CD4-positive, alpha-beta T cell treated with Interleukin-15 for 4 hours (primary cell): Measurements from ENCODE around the gene NEDD4.
"Not testable (repeated sequence)": the region's sequence is repeated elsewhere in the genome, so short reads cannot be mapped to it uniquely, and the experiment has no call there.

Experiments
- DNase-seq: peaks from one replicate; pipeline ENCODE4 v3.0.0-alpha.2; 2020; ENCODE audit warnings: low spot score

The NEDD4 gene

DNA sequence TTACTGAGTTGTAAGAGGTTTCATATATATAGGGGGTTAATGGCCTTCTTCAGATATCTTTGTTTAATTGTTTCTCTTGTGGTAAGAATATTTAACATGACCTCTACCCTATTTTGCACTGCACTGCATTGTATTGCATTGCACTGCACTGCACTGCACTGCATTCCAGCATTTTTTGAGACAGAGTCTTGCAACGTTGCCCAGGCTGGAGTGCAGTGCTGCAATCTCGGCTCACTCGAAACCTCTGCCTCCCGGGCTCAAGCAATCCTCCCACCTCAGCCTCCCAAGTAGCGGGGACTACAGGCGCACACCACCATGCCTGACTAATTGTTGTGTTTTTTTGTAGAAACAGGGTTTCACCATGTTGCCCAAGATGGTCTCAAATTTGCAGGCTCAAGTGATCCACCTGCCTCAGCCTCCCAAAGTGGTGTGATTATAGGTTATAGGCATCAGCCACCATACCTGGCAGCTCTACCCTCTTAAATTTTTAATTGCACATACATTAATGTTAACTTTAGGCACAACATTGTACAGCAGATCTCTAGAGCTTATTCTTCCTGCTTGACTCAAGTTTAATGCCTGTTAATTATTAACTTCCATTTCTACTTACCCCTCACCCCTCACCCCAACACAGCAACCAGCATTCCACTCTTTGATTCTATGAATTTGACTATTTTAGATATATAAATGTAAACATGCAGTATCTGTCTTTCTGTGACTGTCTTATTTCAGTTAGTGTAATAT, 38.4 kb downstream of the NEDD4 start:
- DNase-seq: no peak

DNA sequence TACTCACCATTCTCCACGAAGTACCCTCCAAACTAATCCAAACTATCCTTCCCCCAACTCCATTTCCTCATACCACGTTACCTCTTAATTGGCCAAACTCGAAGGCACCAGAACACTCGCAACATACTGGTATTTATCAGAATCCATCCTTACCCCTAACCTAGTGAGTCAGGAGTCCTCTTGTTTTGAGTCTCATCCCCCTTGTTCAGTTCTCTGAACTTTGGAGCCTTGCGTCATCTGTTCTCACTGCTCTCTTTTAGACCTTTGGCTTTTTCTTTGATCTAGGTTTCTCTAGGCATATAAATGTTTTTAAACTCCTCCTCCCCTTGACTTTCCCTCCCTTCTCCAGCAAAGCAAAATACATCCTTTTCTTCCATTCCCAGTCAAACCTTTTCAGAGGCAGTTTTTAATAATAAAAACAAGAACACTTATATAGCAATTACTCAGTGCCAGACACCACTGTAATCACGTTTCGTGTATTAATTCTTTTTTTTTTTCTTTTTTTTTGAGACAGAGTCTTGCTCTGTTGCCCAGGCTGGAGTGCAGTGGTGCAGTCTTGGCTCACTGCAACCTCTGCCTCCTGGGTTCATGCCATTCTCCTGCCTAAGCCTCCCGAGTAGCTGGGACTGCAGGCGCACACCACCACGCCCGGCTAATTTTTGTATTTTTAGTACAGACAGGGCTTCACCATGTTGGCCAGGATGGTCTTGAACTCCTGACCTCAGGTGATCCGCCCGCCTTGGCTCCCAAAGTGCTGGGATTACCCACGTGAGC, 40.7 kb downstream of the NEDD4 start:
- DNase-seq: not testable (repeated sequence)

DNA sequence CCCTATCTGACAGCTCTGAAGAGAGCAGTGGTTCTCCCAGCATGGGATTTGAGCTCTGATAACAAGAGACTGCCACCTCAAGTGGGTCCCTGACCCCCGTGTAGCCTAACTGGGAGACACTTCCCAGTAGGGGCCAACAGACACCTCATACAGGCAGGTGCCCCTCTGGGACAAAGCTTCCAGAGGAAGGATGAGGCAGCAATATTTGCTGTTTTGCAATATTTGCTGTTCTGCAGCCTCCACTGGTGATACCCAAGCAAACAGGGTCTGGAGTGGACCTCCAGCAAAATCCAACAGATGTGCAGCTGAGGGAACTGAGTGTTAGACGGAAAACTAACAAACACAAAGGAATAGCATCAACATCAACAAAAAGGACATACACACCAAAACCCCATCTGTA, 48.8 kb downstream of the NEDD4 start:
- not testable (repeated sequence) for DNase-seq

DNA sequence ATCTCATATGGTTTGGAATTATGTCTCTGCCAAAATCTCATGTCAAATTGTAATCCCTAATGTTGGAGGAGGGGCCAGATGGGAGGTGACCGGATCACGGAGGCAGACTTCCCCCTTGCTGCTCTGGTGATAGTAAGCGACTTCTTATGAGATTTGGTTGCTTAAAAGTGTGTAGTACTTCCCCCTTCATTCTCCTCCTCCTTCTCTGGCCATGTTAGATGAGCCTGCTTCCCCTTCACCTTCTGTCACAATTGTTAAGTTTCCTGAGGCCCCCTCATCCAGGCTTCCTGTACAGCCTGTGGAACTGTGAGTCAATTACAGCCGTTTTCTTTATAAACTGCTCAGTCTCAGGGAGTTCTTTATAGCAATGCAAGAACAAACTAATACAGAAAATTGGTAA, 51.1 kb downstream of the NEDD4 start:
- DNase-seq: no peak

DNA sequence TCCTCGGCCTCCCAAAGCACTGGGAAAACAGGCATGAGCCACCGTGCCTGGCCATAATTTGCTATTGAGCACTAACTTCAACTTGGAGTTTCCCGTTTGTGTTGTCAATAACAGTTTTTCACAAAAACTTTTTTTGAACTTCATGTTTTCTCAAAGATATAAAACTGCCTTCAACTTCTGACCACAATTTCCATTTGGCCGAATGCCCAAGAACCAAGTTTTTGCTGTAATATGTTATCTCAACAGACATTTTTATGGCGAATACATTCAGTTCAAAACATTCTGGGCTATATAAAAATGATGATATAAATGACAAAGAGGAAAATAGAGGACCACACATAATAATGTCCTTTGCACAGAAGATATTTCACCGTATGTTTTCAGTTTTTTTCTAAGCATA, 56.4 kb downstream of the NEDD4 start:
- DNase-seq: no peak

DNA sequence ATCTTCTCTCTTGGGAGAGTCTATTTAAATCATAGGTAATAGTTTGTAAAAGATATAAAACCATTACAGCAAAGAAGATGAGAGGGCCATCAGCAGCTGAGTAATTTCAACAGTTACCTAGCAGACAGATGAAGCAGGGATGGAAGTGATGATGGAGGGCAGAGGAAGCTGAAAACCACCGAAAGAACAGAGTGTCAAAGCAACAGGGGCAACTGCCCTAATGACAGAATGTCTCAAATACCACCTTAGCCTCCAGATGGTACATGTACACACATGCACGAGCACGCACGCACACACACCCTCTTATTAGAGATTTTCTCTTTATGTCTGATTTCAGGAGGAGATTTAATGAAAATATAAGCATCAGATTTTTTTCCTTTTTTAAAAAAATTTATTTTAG, 64.5 kb downstream of the NEDD4 start:
- DNase-seq: no peak

DNA sequence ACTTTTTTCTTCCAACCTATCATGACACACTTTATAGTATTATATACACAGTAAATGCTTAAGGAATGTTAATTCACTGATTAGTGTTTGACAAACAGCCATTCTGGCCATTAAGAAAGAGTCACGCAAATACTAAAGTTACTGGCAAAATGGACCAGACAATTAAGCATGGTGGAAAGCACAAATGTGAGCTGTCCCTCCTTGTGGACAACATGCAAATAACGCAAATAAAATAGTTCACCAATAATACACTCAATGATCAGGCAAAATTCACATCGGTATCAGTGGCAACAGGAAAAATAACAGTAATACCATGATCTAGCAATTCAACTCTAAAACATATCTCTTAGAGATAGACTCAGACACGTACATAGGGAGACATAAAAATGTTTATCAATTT, 71.7 kb downstream of the NEDD4 start:
- no peak for DNase-seq

DNA sequence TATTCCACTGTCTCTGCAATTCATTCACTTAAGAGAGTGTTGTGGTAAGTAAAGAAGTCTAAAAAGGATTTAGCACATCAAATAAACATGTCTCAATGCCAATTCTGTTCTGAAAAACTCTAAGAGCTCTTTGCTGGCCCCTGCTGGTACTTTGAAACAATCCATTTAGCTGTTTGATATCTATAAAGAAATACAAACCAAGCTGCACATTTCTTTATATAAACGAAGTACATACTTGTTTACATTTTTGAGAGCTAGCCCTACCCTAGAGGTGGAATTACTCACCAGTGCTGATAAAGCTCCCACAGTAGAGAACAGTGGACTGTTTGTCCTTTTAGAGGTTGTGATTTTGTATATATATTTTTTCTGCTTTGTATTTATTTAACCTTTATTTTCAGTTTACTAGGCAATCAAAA, 75.5 kb downstream of the NEDD4 start:
- no peak for DNase-seq

DNA sequence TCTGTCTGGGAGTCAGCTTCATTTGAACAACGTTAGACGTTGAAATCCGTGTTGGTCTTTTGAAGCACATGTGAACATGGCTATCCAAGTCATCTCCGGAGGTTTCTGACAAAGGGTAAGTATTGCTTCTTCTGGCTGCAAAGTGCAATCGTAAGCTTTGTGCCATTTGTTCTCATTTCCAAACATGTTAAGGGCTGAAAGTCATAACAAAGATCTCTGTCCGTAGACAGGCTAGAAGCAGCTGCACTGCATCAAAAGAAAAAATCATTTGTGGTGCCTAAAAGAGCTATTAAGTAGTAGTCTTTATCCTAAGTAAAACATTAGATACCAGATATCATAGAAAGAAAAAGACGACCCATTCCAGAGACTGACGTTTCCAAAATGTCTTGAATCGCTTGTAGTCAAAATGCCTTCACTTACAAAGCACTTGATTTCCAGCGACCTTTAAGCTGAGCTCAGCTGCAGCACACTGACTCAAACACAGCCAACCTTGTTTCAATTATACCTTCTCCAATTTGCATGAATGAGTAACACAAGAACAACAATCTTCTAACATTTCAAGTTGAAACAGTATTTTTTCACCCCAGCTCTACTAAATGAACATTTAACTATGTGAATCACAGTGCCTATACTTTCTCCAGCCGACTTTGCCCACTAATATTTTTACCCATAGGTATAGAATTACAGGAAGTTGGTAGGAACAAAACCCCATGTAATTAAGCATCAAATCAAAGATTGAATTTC, 76.6 kb downstream of the NEDD4 start:
- DNase-seq: no peak

DNA sequence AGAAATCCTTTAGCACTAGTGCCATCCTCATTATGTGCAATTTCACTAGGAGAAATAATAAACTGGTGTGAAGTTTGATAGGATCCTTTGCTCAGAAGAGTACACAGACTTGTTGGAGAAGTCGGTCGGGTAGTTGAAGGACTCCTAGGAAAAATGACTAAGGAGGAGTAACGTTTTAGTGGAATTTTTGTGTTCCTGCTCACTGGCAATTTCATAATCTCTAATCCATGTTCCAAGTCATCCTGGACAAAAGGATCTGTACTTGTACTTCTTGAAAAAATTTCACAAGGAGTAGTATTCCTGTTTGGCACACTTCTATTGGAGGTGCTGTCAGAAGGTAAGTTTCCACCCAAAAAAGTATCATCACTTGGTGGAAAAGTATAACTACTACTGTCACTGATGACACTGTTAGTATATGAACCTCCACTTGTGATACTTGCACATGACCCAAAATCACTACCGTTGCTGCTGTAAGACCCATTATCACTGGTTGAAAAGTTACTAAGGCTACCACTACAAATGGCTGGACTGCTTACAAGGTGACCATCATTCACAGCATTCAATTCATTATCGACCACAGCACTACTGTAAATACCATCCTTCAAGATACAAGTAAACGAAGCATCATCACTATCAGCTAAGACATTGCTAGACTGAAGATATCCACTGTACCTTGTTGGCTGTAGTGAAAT, 77.4 kb downstream of the NEDD4 start:
- DNase-seq: no peak

DNA sequence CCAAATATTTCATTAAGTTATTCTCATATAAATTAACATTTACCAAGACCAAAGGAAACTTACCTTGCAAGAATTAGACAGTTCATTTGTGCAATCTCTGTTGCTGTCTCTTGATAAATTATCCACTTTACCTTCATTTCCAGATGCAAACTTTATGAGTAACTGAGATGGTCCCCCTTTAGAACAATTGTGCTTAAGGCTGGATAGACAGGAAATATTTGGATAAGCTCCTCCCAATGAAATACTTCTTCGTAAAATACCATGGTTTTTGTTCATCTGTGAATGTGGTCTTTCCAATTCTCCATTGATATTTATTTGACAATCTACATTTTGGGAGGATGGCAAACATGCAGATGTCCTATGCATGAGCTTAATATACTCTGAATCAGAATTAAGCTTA, 78.2 kb downstream of the NEDD4 start:
- no peak for DNase-seq

DNA sequence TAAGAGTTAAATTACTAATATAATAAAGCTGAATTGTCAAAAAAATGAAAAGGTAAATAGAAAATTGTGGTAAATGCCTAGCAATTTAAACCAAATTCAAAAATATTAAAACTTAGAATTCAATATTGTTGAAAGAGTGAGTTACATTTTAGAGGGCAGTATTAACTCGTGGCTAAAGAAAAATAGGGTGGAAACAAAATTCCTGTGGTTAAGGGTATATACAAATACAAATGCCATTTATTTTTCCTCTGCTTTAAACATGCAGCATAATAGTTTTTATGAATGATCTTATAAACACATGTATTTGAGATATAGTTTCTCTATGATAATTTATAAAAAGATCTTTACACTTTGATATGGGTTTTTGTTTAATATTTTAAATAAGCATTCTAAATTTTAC, 79.0 kb downstream of the NEDD4 start:
- no peak for DNase-seq

DNA sequence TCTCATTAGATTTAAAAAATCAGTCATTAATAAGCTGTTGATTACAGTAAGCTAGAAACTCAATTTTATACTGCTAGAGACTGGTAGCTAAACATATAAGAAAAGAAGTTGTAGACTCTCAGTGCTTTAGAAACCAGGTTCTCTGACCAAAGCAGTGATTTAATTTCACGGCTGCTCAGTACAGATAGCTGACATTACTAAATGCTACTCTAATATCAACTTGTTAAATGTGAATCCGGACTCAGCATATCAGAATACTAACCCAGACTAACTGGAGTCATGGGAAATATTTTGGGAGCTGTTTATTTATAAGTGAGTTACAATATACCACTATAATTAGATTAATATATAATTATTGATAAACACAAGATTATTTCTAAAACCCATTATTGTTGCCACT, 80.4 kb downstream of the NEDD4 start:
- DNase-seq: no peak

DNA sequence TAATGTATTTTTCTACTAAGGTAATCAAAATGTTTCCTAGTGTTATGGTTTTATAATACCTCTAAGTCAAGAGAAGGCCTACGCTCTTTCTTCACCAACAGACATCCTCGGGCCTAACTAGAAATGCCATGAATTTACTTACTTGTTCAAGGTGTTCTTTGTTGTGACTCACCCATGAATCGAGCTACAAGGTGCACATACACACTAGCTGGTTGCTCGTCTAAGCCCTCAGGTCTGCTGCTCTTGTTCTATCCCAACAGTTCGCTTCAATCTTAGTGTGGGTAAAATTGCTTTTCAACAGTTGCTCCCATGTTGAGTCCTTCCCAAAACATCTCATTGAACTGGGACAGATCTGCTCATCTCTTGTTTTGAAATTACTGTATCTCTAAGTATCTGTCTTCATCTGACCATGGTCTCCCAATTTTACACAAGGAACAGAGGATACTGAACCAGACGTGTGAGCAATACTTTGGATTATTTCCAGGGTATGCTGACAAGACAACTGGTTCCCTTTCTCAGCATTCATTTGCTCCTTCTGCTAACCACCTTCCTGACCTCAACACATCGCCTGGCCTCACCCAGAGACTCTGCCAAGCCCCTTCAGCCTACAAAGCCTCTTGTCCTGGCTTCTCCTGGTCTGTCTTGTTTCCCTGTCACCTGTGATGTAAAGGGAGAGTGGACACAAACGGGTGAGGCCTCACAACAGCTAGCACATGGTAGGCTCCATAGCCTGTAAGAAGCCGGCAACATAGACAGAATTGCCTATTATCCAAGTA, 84.2 kb downstream of the NEDD4 start:
- no peak for DNase-seq

DNA sequence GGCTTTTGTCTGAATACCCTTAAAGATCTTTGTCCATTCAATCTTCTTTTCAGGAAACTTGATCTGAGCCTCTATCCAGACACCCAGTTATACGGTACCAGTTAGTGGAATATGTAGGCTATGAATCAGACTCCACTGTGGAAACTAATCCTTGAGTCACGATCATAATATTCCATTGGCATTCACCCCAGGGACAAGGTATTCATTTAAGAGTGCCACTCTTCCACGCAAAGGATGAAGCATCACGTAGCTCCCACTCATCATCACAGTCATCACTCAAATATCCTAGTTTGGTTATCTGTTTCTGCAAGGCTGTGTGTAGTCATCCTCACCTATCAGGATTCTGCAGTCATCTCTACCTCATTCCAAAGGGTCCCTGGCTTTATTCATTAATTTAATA, 85.6 kb downstream of the NEDD4 start:
- DNase-seq: no peak

DNA sequence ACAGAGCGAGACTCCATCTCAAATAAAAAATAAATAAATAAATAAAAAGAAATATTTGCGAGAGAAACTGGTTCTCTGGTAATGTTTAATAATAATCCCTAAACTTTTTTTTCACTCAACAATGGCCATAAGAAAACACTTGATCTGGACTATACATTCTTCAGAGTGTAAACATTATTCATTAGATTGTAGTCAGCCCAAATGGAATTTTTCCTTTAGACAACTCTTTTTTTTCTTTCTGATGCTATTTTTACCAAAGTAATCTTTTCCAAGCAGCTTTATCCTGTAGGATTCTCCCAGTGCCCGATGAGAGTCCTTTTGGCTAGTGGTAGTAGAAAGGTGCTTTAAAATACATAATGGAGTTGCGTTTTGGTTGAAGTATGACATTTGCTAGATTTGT, 90.4 kb downstream of the NEDD4 start:
- DNase-seq: no peak

DNA sequence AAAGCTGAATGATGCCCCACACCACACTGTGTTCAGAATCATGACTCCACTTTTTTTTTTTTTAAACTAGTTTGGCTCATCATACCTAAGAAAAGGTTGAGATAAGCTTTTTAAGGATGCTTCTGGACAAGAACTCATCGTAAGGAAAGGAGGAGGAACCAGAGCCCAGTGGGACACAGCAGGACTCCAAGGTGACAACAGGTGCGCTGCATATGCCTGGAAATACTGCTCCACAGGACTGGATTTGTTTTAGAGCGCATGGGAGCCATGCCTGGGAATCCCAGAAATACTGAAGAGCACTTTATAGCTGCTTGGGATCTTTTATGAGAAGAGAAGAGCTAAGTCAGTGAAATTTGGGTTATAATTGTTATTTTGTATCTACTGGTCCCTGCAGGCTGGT, 93.4 kb downstream of the NEDD4 start:
- no peak for DNase-seq

DNA sequence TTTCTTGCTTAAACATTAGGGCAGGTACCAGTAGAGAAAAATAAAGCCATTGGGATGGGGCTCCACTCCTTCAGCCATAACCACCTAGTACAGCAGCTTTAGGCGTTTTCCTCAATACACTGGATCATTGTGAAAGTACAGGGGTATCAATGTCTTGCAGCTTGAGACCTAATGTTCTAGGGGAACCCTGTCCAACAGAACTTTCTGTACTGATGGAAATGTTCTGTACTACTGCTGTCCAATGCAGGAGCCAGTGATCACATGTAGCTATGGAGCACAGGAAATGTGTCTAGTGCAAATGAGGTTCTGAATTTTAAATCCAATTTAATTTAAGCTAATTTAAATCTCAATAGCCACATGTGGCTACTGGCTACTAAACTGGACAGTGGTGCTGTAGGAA, 93.9 kb downstream of the NEDD4 start:
- DNase-seq: no peak

DNA sequence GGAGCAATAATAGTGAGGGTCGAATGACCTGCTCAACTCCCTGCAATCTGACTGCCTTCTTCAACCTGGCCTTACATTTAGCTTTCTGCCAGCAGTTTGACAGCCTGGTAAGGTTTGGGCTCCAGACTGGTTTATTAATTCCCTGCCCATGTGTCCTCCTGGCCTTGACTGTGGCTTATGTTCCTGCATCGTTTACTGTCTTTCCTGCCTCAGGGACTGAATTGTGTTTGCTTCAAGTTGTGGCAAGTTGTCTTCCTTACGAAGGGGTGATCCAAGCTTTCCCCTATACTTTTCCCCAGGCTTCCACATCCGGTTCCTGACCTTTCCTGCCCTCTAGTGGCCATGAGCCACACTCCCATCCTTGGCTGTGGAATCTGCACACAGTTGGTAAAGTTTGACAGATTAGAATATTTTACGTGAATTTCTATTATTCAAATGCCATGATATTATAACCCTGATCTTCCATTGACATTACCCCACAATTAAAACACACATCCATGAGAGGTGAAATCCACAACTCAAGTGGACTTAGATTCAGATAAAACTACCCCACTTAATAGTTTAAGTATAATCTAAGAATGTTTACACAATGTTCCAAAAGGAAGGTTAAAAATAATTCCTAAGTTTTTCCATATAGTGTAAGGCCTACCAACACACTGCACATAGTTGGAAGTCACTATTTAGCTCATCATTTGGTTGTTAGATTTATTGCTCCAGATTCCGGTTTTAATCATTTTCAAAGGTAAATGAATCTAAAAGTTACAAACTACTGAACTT, 95.7 kb downstream of the NEDD4 start:
- DNase-seq: no peak

DNA sequence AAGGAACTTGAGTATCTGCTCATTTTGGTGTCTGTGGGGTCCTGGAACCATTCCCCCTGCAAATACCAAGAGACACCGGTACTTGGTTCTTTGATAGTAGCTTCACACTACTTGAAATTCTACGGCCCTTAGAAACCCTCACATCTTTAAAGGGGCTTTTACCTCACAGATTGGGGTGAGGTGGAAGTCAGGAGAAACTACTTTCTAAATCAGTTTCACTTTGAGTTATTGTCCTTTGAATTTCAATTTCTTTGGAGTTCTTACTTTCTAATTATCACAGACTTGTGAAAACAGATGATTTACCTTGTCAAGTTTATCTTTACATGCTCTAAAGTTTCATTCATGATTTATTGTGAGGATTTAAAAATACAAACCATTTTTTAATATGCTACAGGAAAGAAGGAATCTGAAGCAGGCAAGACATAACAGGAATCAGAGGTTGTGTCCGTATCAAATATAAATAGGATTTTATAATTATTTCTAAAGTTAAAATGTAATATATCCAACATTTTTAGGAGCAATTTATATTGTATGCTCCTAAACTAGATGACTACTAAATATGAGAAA, 98.9 kb downstream of the NEDD4 start:
- DNase-seq: no peak

DNA sequence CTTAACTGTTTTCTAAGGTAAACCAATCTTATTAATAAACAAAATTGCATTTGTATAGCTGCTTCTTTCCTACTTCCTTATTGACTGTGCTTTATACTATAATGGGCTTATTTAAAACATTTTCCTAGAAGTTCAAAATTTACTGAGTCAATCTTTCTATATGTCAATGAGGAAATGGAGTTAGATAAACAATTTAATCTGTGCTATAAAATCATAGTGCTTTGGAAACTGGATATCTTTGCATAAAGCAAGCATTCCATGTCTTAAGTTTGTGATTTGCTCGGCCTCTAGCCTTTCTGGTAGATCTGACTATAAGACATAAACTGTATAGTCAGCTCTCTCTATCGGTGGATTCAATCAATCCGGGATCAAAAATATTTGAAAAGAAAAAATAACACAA, 99.6 kb downstream of the NEDD4 start:
- DNase-seq: no peak
